CD14-positive monocyte (primary cell): ENCODE measurements around the gene KAT6B. TPM values are rescaled to one million over a fixed set of nuclear protein-coding genes. Genes with fewer than 3 reads are reported as not detected.

Experiments
- DNase-seq, 3 donors: peaks; one replicate each; pipeline ENCODE4 v3.0.0-alpha.2; 2011 to 2022
- H2AFZ ChIP-seq: 2 replicates; pipeline ENCODE4 v1.6.0; 2012; ENCODE audit warnings: mild to moderate bottlenecking, low read depth, low read length, inconsistent platforms; ENCODE audit not compliant: insufficient read depth, poor library complexity, severe bottlenecking
- H3K27ac ChIP-seq, 2 donors: 1 replicate in 1 of 2; 2 replicates in 1 of 2; pipeline ENCODE4 v1.5.1; 2012 to 2013; ENCODE audit warnings: low read length in 2 of 2, control low read depth in 1 of 2, inconsistent platforms in 1 of 2, low read depth in 1 of 2, mild to moderate bottlenecking in 1 of 2
- H3K27me3 ChIP-seq, 2 donors: one replicate each; pipeline versions ENCODE4 v1.6.0 to v1.6.1; 2011 to 2013; ENCODE audit warnings: low read length in 2 of 2; ENCODE audit not compliant: control insufficient read depth in 2 of 2, insufficient read depth in 2 of 2
- H3K36me3 ChIP-seq, 2 donors: replicated peaks in 1 of 2; 1 replicate in 1 of 2; 2 replicates in 1 of 2; pipeline versions ENCODE4 v1.5.1 to v1.6.1; 2012 to 2013; ENCODE audit warnings: low read length in 2 of 2, control low read depth in 1 of 2, inconsistent platforms in 1 of 2, mild to moderate bottlenecking in 1 of 2; ENCODE audit not compliant: insufficient read depth in 2 of 2, control insufficient read depth in 1 of 2
- H3K4me1 ChIP-seq, 2 donors: 1 replicate in 1 of 2; 2 replicates in 1 of 2; pipeline versions ENCODE4 v1.5.1 to v1.6.1; 2012 to 2013; ENCODE audit warnings: low read length in 2 of 2, control low read depth in 1 of 2, inconsistent platforms in 1 of 2, mild to moderate bottlenecking in 1 of 2, moderate library complexity in 1 of 2; ENCODE audit not compliant: insufficient read depth in 2 of 2, control insufficient read depth in 1 of 2
- H3K4me2 ChIP-seq: replicated peaks from 2 replicates; pipeline ENCODE3; 2012; ENCODE audit warnings: low read length, moderate library complexity, mild to moderate bottlenecking; ENCODE audit not compliant: poor library complexity, severe bottlenecking; ENCODE audit errors: extremely low read depth
- H3K4me3 ChIP-seq, 3 experiments: fragments of 200-600 bp in 1 of 3; sonication (generic) in 1 of 3; replicated peaks in 1 of 3; 1 replicate in 2 of 3; 2 replicates in 1 of 3; pipeline ENCODE4 v1.5.1; 2011 to 2013; ENCODE audit warnings: low read length in 3 of 3, mild to moderate bottlenecking in 3 of 3, control low read depth in 2 of 3, low read depth in 2 of 3, inconsistent platforms in 1 of 3, moderate library complexity in 1 of 3
- H3K79me2 ChIP-seq: 2 replicates; pipeline ENCODE4 v1.6.0; 2012; ENCODE audit warnings: mild to moderate bottlenecking, control low read depth, inconsistent platforms, low read length, moderate library complexity; ENCODE audit not compliant: insufficient read depth
- H3K9ac ChIP-seq: 2 replicates; pipeline ENCODE4 v1.6.0; 2017; ENCODE audit warnings: low read length, mild to moderate bottlenecking; ENCODE audit not compliant: insufficient read depth, poor library complexity, severe bottlenecking
- H3K9me3 ChIP-seq, 2 donors: replicated peaks in 1 of 2; 1 replicate in 1 of 2; 2 replicates in 1 of 2; pipeline versions ENCODE4 v1.5.1 to v1.6.1; 2012 to 2013; ENCODE audit warnings: low read length in 2 of 2, control low read depth in 1 of 2; ENCODE audit not compliant: control insufficient read depth in 1 of 2, insufficient read depth in 1 of 2
- H4K20me1 ChIP-seq: 2 replicates; pipeline ENCODE4 v1.6.0; 2012; ENCODE audit warnings: mild to moderate bottlenecking, low read length, control low read depth, moderate library complexity; ENCODE audit not compliant: insufficient read depth
- H3K27ac Mint-ChIP-seq, 7 donors: one replicate each; pipeline ENCODE4 v1.8.0; 2020; ENCODE audit warnings: mild to moderate bottlenecking in 7 of 7, mixed read lengths in 7 of 7, moderate library complexity in 6 of 7, inconsistent platforms in 2 of 7
- H3K27me3 Mint-ChIP-seq, 3 donors: one replicate each; pipeline ENCODE4 v1.8.0; 2021 to 2022; ENCODE audit warnings: low read depth in 3 of 3, mild to moderate bottlenecking in 3 of 3, mixed read lengths in 3 of 3, moderate library complexity in 3 of 3, inconsistent platforms in 1 of 3
- H3K36me3 Mint-ChIP-seq, 2 donors: one replicate each; pipeline ENCODE4 v1.8.0; 2020; ENCODE audit warnings: mixed read lengths in 2 of 2, inconsistent platforms in 1 of 2, mild to moderate bottlenecking in 1 of 2
- H3K4me1 Mint-ChIP-seq: one replicate; pipeline ENCODE4 v1.8.0; 2020; ENCODE audit warnings: mild to moderate bottlenecking, mixed read lengths
- H3K4me3 Mint-ChIP-seq, 2 donors: one replicate each; pipeline ENCODE4 v1.8.0; 2020; ENCODE audit warnings: mild to moderate bottlenecking in 2 of 2, mixed read lengths in 2 of 2, moderate library complexity in 1 of 2
- H3K9me3 Mint-ChIP-seq, 7 donors: one replicate each; pipeline ENCODE4 v1.8.0; 2020 to 2022; ENCODE audit warnings: mixed read lengths in 7 of 7, mild to moderate bottlenecking in 6 of 7, moderate library complexity in 6 of 7, inconsistent platforms in 2 of 7
- WGBS: methylation state at CpG from one replicate; pipeline ENCODE4 v1.1.5; 2013; ENCODE audit warnings: missing lambda C conversion rate; ENCODE audit not compliant: insufficient coverage; 5-methylcytosine and 5-hydroxymethylcytosine counted together
- intact Hi-C, 2 donors: fragments of 100-400 bp; cut with micrococcal nuclease; formaldehyde crosslinking; loops; one replicate each; pipeline versions ENCODE4 v1.15.0 to v1.15.1; 2023
- polyA plus RNA-seq, 3 donors: library from polyadenylated mRNA; depleted of rRNA in 1 of 3; unstranded in 2 of 3; stranded (reverse) in 1 of 3; fragments of 300-500 nt in 2 of 3; fragments of >200 nt in 1 of 3; fragmentation: Illumina TruSeq in 2 of 3; gene quantifications; 1 replicate in 2 of 3; 2 replicates in 1 of 3; pipeline ENCODE4 v1.2.3, GENCODE V29; 2012 to 2021
- TF ChIP-seq, protein P1 (sequence below): fragments of 200-600 bp; IDR thresholded peaks from one replicate; pipeline ENCODE4 v1.8.0; 2022; ENCODE audit warnings: antibody characterized with exemption, mild to moderate bottlenecking

The KAT6B gene
- polyA plus RNA-seq, 3 donors: 3.3 to 6.4 (median 6.2) TPM

DNA sequence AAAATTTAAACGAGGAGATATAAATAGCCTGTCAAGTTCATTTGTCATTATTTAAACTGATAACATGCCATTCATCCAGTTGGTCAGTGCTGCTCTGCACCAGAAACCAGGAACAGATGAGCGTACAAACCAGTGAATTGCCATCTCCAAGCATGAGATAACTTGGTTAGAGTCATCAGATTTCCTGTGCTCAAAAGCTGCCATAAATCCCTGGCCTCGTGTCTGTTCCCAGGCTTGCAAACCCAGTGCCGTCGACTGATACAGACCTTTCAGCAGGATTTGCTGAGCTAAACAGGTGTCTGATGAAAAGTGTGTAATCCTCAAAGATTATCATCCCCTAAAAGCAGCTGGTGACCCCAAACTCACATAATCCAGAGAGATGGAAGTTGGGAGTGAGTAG, 189.0 kb downstream of the KAT6B start:
- Histone ChIP-seq H3K9ac (no peak overlapping the region), H4K20me1 (no peaks in the 10 kb centered on the region), H3K4me2 (no peak overlapping the region), H3K79me2 (no peaks in the 10 kb centered on the region), H3K4me3 (no peak overlapping the region), H3K9me3 (no peaks in the 10 kb centered on the region), H3K27me3 (no peaks in the 10 kb centered on the region), H3K36me3 (peaks cover 3 to 23% of the 10 kb centered on the region in 2 donors), H3K4me1 (no peaks in the 10 kb centered on the region), H3K27ac (no peak overlapping the region), H2AFZ (no peak overlapping the region)
- Mint-ChIP-seq H3K27ac (no peak overlapping the region), H3K9me3 (no peaks in the 10 kb centered on the region), H3K36me3 (peaks cover 22 to 27% of the 10 kb centered on the region in 2 donors), H3K27me3 (no peaks in the 10 kb centered on the region), H3K4me3 (no peak overlapping the region), H3K4me1 (peaks cover 17% of the 10 kb centered on the region)
- 59% methylated on average over 2 of the region's 5 CpGs for WGBS
- TF ChIP-seq, protein P1, sequence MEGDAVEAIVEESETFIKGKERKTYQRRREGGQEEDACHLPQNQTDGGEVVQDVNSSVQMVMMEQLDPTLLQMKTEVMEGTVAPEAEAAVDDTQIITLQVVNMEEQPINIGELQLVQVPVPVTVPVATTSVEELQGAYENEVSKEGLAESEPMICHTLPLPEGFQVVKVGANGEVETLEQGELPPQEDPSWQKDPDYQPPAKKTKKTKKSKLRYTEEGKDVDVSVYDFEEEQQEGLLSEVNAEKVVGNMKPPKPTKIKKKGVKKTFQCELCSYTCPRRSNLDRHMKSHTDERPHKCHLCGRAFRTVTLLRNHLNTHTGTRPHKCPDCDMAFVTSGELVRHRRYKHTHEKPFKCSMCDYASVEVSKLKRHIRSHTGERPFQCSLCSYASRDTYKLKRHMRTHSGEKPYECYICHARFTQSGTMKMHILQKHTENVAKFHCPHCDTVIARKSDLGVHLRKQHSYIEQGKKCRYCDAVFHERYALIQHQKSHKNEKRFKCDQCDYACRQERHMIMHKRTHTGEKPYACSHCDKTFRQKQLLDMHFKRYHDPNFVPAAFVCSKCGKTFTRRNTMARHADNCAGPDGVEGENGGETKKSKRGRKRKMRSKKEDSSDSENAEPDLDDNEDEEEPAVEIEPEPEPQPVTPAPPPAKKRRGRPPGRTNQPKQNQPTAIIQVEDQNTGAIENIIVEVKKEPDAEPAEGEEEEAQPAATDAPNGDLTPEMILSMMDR: no peak
- no peak for DNase-seq
- intact Hi-C loops: no loop called here

DNA sequence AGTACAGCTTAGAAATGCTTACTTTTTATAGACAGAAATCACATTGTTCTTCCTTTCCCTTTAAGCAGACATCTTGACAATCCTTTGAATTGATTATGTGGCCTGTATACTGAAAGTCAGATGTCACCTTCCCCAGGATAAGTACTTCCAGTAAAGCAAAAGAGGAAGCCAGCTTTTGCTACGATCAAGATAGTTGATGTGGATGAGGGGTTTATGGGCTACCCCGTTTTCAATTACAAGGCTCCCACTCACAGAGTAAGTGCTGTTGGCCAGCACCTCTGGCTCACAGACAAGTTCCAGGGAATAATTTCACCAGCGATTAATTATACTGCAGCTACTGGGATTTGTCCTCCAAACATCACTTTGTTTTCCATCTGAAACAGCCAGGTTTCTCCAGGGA, 189.9 kb downstream of the KAT6B start:
- Mint-ChIP-seq H3K27ac (peak overlapping the region in 1 of 7 donors; percentile 25), H3K4me3 (no peak overlapping the region), H3K27me3 (no peaks in the 10 kb centered on the region), H3K4me1 (peaks cover 17% of the 10 kb centered on the region), H3K36me3 (peaks cover 31 to 36% of the 10 kb centered on the region in 2 donors), H3K9me3 (no peaks in the 10 kb centered on the region)
- no peaks in the 10 kb centered on the region for H3K79me2 ChIP-seq
- TF ChIP-seq, protein P1: no peak
- intact Hi-C loops: no loop called here
- H4K20me1 ChIP-seq: no peaks in the 10 kb centered on the region
- 80% methylated on average over 1 of the region's 3 CpGs for WGBS
- no peaks in the 10 kb centered on the region for H3K27me3 ChIP-seq
- no peak overlapping the region for H3K4me3 ChIP-seq
- H3K4me2 ChIP-seq: no peak overlapping the region
- H3K9me3 ChIP-seq: no peaks in the 10 kb centered on the region
- peaks cover 12 to 32% of the 10 kb centered on the region in 2 donors for H3K36me3 ChIP-seq
- H3K27ac ChIP-seq: no peak overlapping the region
- no peak overlapping the region for H3K9ac ChIP-seq
- no peak overlapping the region for H2AFZ ChIP-seq
- DNase-seq: no peak
- H3K4me1 ChIP-seq: no peaks in the 10 kb centered on the region
